NOMO-1 treated with DMSO at 0.1 percent for 48 hours (cell line): ENCODE data around the gene CRYZ.

Source experiments
- DNase-seq: peaks from one replicate; lab custom pipeline; 2025; ENCODE audit not compliant: unreplicated experiment; lab: John Stamatoyannopoulos, UW

The CRYZ gene

GRCh38 chr1:74731399-74732052 lies 1.3 kb downstream of the CRYZ start:
- no peak for DNase-seq

- DNase-seq: no peak
These were observed 2.9 kb downstream of the CRYZ start for GRCh38 chr1:74729741-74730478.

- DNase-seq: no peak
These were observed 4.1 kb downstream of the CRYZ start for GRCh38 chr1:74728736-74729135.

GRCh38 chr1:74726063-74726462 lies 6.8 kb downstream of the CRYZ start:
- DNase-seq: no peak

GRCh38 chr1:74717626-74718025 lies 15.2 kb downstream of the CRYZ start:
- no peak for DNase-seq

GRCh38 chr1:74716822-74717221 lies 16.0 kb downstream of the CRYZ start:
- DNase-seq: no peak

GRCh38 chr1:74715806-74716205 lies 17.0 kb downstream of the CRYZ start:
- no peak for DNase-seq

GRCh38 chr1:74715236-74715502 lies 17.7 kb downstream of the CRYZ start:
- DNase-seq: no peak

- no peak for DNase-seq
These were observed 18.2 kb downstream of the CRYZ start for GRCh38 chr1:74714429-74715235.

- DNase-seq: no peak
These were observed 19.0 kb downstream of the CRYZ start for GRCh38 chr1:74713849-74714248.

GRCh38 chr1:74712881-74713280 lies 20.0 kb downstream of the CRYZ start:
- no peak for DNase-seq

- DNase-seq: no peak
These were observed 29.3 kb downstream of the CRYZ start for GRCh38 chr1:74703386-74704182.

- DNase-seq: no peak
These were observed 33.5 kb downstream of the CRYZ start for GRCh38 chr1:74699331-74699730.

GRCh38 chr1:74697832-74698231 lies 35.0 kb downstream of the CRYZ start:
- DNase-seq: no peak

- no peak for DNase-seq
These were observed 39.4 kb downstream of the CRYZ start for GRCh38 chr1:74693473-74693872.

- no peak for DNase-seq
These were observed 41.9 kb downstream of the CRYZ start for GRCh38 chr1:74690909-74691308.

GRCh38 chr1:74690364-74690696 lies 42.5 kb downstream of the CRYZ start:
- DNase-seq: no peak

GRCh38 chr1:74689621-74690363 lies 43.1 kb downstream of the CRYZ start:
- DNase-seq: peak; percentile 39

GRCh38 chr1:74686928-74687327 lies 45.9 kb downstream of the CRYZ start:
- no peak for DNase-seq

GRCh38 chr1:74684301-74684700 lies 48.5 kb downstream of the CRYZ start:
- no peak for DNase-seq

GRCh38 chr1:74683656-74684055 lies 49.2 kb downstream of the CRYZ start:
- DNase-seq: no peak
